ENCODE data around the gene ACADS. TPM values are rescaled to one million over a fixed set of nuclear protein-coding genes. Genes with fewer than 3 reads are reported as not detected.

Gene ACADS
- total RNA-seq, 4 donors from 2014 or later = 1.2 to 46.1 (median 13.9) TPM

- TF ChIP-seq, protein P1, sequence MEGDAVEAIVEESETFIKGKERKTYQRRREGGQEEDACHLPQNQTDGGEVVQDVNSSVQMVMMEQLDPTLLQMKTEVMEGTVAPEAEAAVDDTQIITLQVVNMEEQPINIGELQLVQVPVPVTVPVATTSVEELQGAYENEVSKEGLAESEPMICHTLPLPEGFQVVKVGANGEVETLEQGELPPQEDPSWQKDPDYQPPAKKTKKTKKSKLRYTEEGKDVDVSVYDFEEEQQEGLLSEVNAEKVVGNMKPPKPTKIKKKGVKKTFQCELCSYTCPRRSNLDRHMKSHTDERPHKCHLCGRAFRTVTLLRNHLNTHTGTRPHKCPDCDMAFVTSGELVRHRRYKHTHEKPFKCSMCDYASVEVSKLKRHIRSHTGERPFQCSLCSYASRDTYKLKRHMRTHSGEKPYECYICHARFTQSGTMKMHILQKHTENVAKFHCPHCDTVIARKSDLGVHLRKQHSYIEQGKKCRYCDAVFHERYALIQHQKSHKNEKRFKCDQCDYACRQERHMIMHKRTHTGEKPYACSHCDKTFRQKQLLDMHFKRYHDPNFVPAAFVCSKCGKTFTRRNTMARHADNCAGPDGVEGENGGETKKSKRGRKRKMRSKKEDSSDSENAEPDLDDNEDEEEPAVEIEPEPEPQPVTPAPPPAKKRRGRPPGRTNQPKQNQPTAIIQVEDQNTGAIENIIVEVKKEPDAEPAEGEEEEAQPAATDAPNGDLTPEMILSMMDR (IDR thresholded peaks at IDR 0.05) = no peak
- TF ChIP-seq POLR2A (IDR thresholded peaks at IDR 0.05) = no peak
- no peaks in the 10 kb centered on the region for H3K27me3 ChIP-seq
- H3K36me3 ChIP-seq = no peaks in the 10 kb centered on the region
- DNase-seq = no peak
- no peak overlapping the region for H3K27ac ChIP-seq
- intact Hi-C loops (cut with DNase I; ENCODE audit: low total_unique reads) = no loop called here
- H3K4me1 ChIP-seq = no peaks in the 10 kb centered on the region
- no peak overlapping the region for H3K4me3 ChIP-seq
- no peaks in the 10 kb centered on the region for H3K9me3 ChIP-seq
Observed at GRCh38 chr12:120787889-120788288, 62.3 kb downstream of the ACADS start.

Other genes starting within 250 kb of the ACADS start
- gene DYNLL1, start 229.7 kb upstream of the ACADS start, total RNA-seq = 100 to 1,000 TPM; 239 to 457 (median 291) TPM
- 100 to 1,000 TPM in 1 of 4 donors, 10 to 100 TPM in 3; 18.5 to 117 (median 25.9) TPM for gene COQ5, start 196.7 kb upstream of the ACADS start, total RNA-seq
- gene RNF10, start 191.5 kb upstream of the ACADS start, total RNA-seq = 100 to 1,000 TPM in 2 of 4 donors, 10 to 100 TPM in 2; 53.8 to 169 (median 103) TPM
- gene POP5, start 144.4 kb upstream of the ACADS start, total RNA-seq = 10 to 100 TPM in 2 of 4 donors, 1 to 10 TPM in 1, under 1 TPM in 1; 0.59 to 32.2 (median 18.0) TPM
- 1 to 10 TPM in 2 of 4 donors, under 1 TPM in 1, not detected in 1; 0.51 to 6.4 (median 2.1) TPM for gene CABP1, start 85.2 kb upstream of the ACADS start, total RNA-seq
- 100 to 1,000 TPM in 1 of 4 donors, 10 to 100 TPM in 3; 15.6 to 108 (median 53.5) TPM for gene MLEC, start 38.7 kb upstream of the ACADS start, total RNA-seq
- gene UNC119B, start 15.4 kb upstream of the ACADS start, total RNA-seq = 10 to 100 TPM; 13.8 to 44.8 (median 32.1) TPM
- 10 to 100 TPM in 3 of 4 donors, 1 to 10 TPM in 1; 5.4 to 82.7 (median 23.2) TPM for gene SPPL3, start 178.5 kb downstream of the ACADS start, total RNA-seq

All from uterus (tissue), 4 donors.